ENCODE results near the gene KIAA0930. TPM values are rescaled to one million over a fixed set of nuclear protein-coding genes. Genes with fewer than 3 reads are reported as not detected.
"Not testable (repeated sequence)": the region's sequence is repeated elsewhere in the genome, so short reads cannot be mapped to it uniquely, and the experiment has no call there.

KIAA0930 gene
- total and polyA plus RNA-seq, 2 donors, result 32.4 TPM

- not testable (repeated sequence) for H3K4me3 ChIP-seq (ENCODE audit: low read length in 2 of 2); H3K36me3 ChIP-seq (ENCODE audit: control insufficient read depth in 2 of 2, insufficient read depth in 2 of 2, low read length in 1 of 2)
- WGBS, result 94% methylated on average over 7 of the region's 7 CpGs
Measured at GRCh38 chr22:45277720-45278119, 37.0 kb upstream of the KIAA0930 start.

GRCh38 chr22:45276507-45277105, 35.9 kb upstream of the KIAA0930 start:
- Histone ChIP-seq H3K9me3 (ENCODE audit: control insufficient read depth in 2 of 2, insufficient read depth in 1 of 2, low read length in 1 of 2) (no peaks in the 10 kb centered on the region), H3K27me3 (ENCODE audit: control insufficient read depth in 2 of 2, insufficient read depth in 1 of 2, low read length in 1 of 2) (peaks cover 0 to 9% of the 10 kb centered on the region in 2 donors), H3K36me3 (ENCODE audit: control insufficient read depth in 2 of 2, insufficient read depth in 2 of 2, low read length in 1 of 2) (no peaks in the 10 kb centered on the region), H3K4me1 (ENCODE audit: control insufficient read depth in 2 of 2, insufficient read depth in 2 of 2, low read length in 2 of 2) (peaks cover 0 to 2% of the 10 kb centered on the region in 2 donors), H3K4me3 (ENCODE audit: low read length in 2 of 2) (no peak overlapping the region), H3K27ac (ENCODE audit: low read depth in 1 of 2, low read length in 1 of 2) (no peak overlapping the region)
- DNase-seq (ENCODE audit: low read depth in 6 of 9, low spot score in 9 of 9), result no peak
- 96% methylated on average over 12 of the region's 12 CpGs for WGBS

More at GRCh38 chr22:45277720-45278119, 37.0 kb upstream of the KIAA0930 start:
- H3K4me1 ChIP-seq (ENCODE audit: control insufficient read depth in 2 of 2, insufficient read depth in 2 of 2, low read length in 2 of 2); H3K9me3 ChIP-seq (ENCODE audit: control insufficient read depth in 2 of 2, insufficient read depth in 1 of 2, low read length in 1 of 2); DNase-seq (ENCODE audit: low read depth in 6 of 9, low spot score in 9 of 9); H3K27ac ChIP-seq (ENCODE audit: low read depth in 1 of 2, low read length in 1 of 2): not testable (repeated sequence)
- peaks cover 0 to 11% of the 10 kb centered on the region in 2 donors for H3K27me3 ChIP-seq (ENCODE audit: control insufficient read depth in 2 of 2, insufficient read depth in 1 of 2, low read length in 1 of 2)

- Histone ChIP-seq H3K4me3 (ENCODE audit: low read length in 2 of 2) (no peak overlapping the region), H3K9me3 (ENCODE audit: control insufficient read depth in 2 of 2, insufficient read depth in 1 of 2, low read length in 1 of 2) (no peaks in the 10 kb centered on the region), H3K4me1 (ENCODE audit: control insufficient read depth in 2 of 2, insufficient read depth in 2 of 2, low read length in 2 of 2) (peaks cover 4 to 10% of the 10 kb centered on the region in 2 donors), H3K27me3 (ENCODE audit: control insufficient read depth in 2 of 2, insufficient read depth in 1 of 2, low read length in 1 of 2) (peaks cover 7 to 34% of the 10 kb centered on the region in 2 donors), H3K27ac (ENCODE audit: low read depth in 1 of 2, low read length in 1 of 2) (no peak overlapping the region), H3K36me3 (ENCODE audit: control insufficient read depth in 2 of 2, insufficient read depth in 2 of 2, low read length in 1 of 2) (no peaks in the 10 kb centered on the region)
- no peak for DNase-seq (ENCODE audit: low read depth in 6 of 9, low spot score in 9 of 9)
- 96% methylated on average over 15 of the region's 15 CpGs for WGBS
Measured at GRCh38 chr22:45273452-45274075, 32.9 kb upstream of the KIAA0930 start.

- H3K4me1 ChIP-seq (ENCODE audit: control insufficient read depth in 2 of 2, insufficient read depth in 2 of 2, low read length in 2 of 2), result peaks cover 4 to 11% of the 10 kb centered on the region in 2 donors
- no peak for DNase-seq (ENCODE audit: low read depth in 6 of 9, low spot score in 9 of 9)
- H3K4me3 ChIP-seq (ENCODE audit: low read length in 2 of 2), result no peak overlapping the region
- no peaks in the 10 kb centered on the region for H3K9me3 ChIP-seq (ENCODE audit: control insufficient read depth in 2 of 2, insufficient read depth in 1 of 2, low read length in 1 of 2)
- no peaks in the 10 kb centered on the region for H3K36me3 ChIP-seq (ENCODE audit: control insufficient read depth in 2 of 2, insufficient read depth in 2 of 2, low read length in 1 of 2)
- WGBS, result 96% methylated on average over 7 of the region's 7 CpGs
- H3K27ac ChIP-seq (ENCODE audit: low read depth in 1 of 2, low read length in 1 of 2), result no peak overlapping the region
- H3K27me3 ChIP-seq (ENCODE audit: control insufficient read depth in 2 of 2, insufficient read depth in 1 of 2, low read length in 1 of 2), result peaks cover 14 to 44% of the 10 kb centered on the region in 2 donors
Measured at GRCh38 chr22:45272498-45272897, 31.8 kb upstream of the KIAA0930 start.

- Histone ChIP-seq H3K4me3 (ENCODE audit: low read length in 2 of 2) (no peak overlapping the region), H3K36me3 (ENCODE audit: control insufficient read depth in 2 of 2, insufficient read depth in 2 of 2, low read length in 1 of 2) (no peaks in the 10 kb centered on the region), H3K9me3 (ENCODE audit: control insufficient read depth in 2 of 2, insufficient read depth in 1 of 2, low read length in 1 of 2) (no peaks in the 10 kb centered on the region), H3K4me1 (ENCODE audit: control insufficient read depth in 2 of 2, insufficient read depth in 2 of 2, low read length in 2 of 2) (peaks cover 4 to 11% of the 10 kb centered on the region in 2 donors), H3K27ac (ENCODE audit: low read depth in 1 of 2, low read length in 1 of 2) (no peak overlapping the region), H3K27me3 (ENCODE audit: control insufficient read depth in 2 of 2, insufficient read depth in 1 of 2, low read length in 1 of 2) (peaks cover 14 to 49% of the 10 kb centered on the region in 2 donors)
- no peak for DNase-seq (ENCODE audit: low read depth in 6 of 9, low spot score in 9 of 9)
- 79% methylated on average over 13 of the region's 13 CpGs for WGBS
Measured at GRCh38 chr22:45271667-45272201, 31.0 kb upstream of the KIAA0930 start.

GRCh38 chr22:45270095-45271020, 29.7 kb upstream of the KIAA0930 start:
- Histone ChIP-seq H3K36me3 (ENCODE audit: control insufficient read depth in 2 of 2, insufficient read depth in 2 of 2, low read length in 1 of 2) (no peaks in the 10 kb centered on the region), H3K27ac (ENCODE audit: low read depth in 1 of 2, low read length in 1 of 2) (no peak overlapping the region), H3K9me3 (ENCODE audit: control insufficient read depth in 2 of 2, insufficient read depth in 1 of 2, low read length in 1 of 2) (no peaks in the 10 kb centered on the region), H3K4me3 (ENCODE audit: low read length in 2 of 2) (no peak overlapping the region), H3K27me3 (ENCODE audit: control insufficient read depth in 2 of 2, insufficient read depth in 1 of 2, low read length in 1 of 2) (peaks cover 16 to 60% of the 10 kb centered on the region in 2 donors), H3K4me1 (ENCODE audit: control insufficient read depth in 2 of 2, insufficient read depth in 2 of 2, low read length in 2 of 2) (peaks cover 4 to 11% of the 10 kb centered on the region in 2 donors)
- 79% methylated on average over 16 of the region's 16 CpGs for WGBS
- no peak for DNase-seq (ENCODE audit: low read depth in 6 of 9, low spot score in 9 of 9)

GRCh38 chr22:45268958-45269844, 28.5 kb upstream of the KIAA0930 start:
- peak in 8 of 9 donors; percentile 62 to 89 (median 80) for DNase-seq (ENCODE audit: low read depth in 6 of 9, low spot score in 9 of 9)
- Histone ChIP-seq H3K36me3 (ENCODE audit: control insufficient read depth in 2 of 2, insufficient read depth in 2 of 2, low read length in 1 of 2) (no peaks in the 10 kb centered on the region), H3K9me3 (ENCODE audit: control insufficient read depth in 2 of 2, insufficient read depth in 1 of 2, low read length in 1 of 2) (no peaks in the 10 kb centered on the region), H3K4me1 (ENCODE audit: control insufficient read depth in 2 of 2, insufficient read depth in 2 of 2, low read length in 2 of 2) (peaks cover 4 to 11% of the 10 kb centered on the region in 2 donors), H3K27me3 (ENCODE audit: control insufficient read depth in 2 of 2, insufficient read depth in 1 of 2, low read length in 1 of 2) (peaks cover 17 to 62% of the 10 kb centered on the region in 2 donors), H3K4me3 (ENCODE audit: low read length in 2 of 2) (peak overlapping the region; percentile 34 to 46), H3K27ac (ENCODE audit: low read depth in 1 of 2, low read length in 1 of 2) (no peak overlapping the region)
- WGBS, result 2% methylated on average over 60 of the region's 60 CpGs
